ENCODE results near the gene AURKAIP1. TPM values are rescaled to one million over a fixed set of nuclear protein-coding genes. Genes with fewer than 3 reads are reported as not detected.
A peak's percentile ranks its signal among the peaks of the same experiment; 100 is the strongest.

AURKAIP1 gene
- total and polyA plus RNA-seq, 2 of the 13 experiments (the other 11 are each of a cell fraction or from before 2014, with no cell fraction given) = 69.5 to 175 TPM

GRCh38 chr1:1347663-1348419 is 27.2 kb downstream of the AURKAIP1 start (continued):
- TF ChIP-seq HBP1 (CRISPR knock-in tag; IDR thresholded peaks at IDR 0.05; ENCODE audit: low read depth) (no peak), ZBED4 (CRISPR knock-in tag; IDR thresholded peaks at IDR 0.05; ENCODE audit: borderline replicate concordance) (peak; percentile 63; the same call in 1 of the 2 replicates), EHMT2 (IDR thresholded peaks at IDR 0.05; ENCODE audit: borderline replicate concordance, low read depth, low read length) (no peak), REPIN1 (CRISPR knock-in tag; IDR thresholded peaks at IDR 0.05; ENCODE audit: borderline replicate concordance, low read depth) (no peak; the same call in 1 of the 2 replicates), SP140L (CRISPR knock-in tag; IDR thresholded peaks at IDR 0.05; ENCODE audit: borderline replicate concordance) (no peak), ZBTB42 (CRISPR knock-in tag; IDR thresholded peaks at IDR 0.05) (no peak), ZFAT (CRISPR knock-in tag; conservative IDR thresholded peaks at IDR 0.05) (no peak), ZNF776 (CRISPR knock-in tag; IDR thresholded peaks at IDR 0.05) (peak; percentile 60; the same call in 1 of the 2 replicates), DMAP1 (CRISPR knock-in tag; IDR thresholded peaks at IDR 0.05) (peak; percentile 83), LRRFIP1 (CRISPR knock-in tag; conservative IDR thresholded peaks at IDR 0.05) (0 out of 2 replicates have a peak, but pooled peaks have one; percentile 33), ADNP (CRISPR knock-in tag; IDR thresholded peaks at IDR 0.05) (no peak), HOMEZ (CRISPR knock-in tag; IDR thresholded peaks at IDR 0.05; ENCODE audit: low read depth) (peak; percentile 65; the same call in 1 of the 2 replicates), ZBTB8A (CRISPR knock-in tag; IDR thresholded peaks at IDR 0.05; ENCODE audit: borderline replicate concordance, low read depth) (no peak), YEATS4 (CRISPR knock-in tag; IDR thresholded peaks at IDR 0.05; ENCODE audit: borderline replicate concordance) (no peak; the same call in 1 of the 2 replicates), SUZ12 (IDR thresholded peaks at IDR 0.05; ENCODE audit: low read depth, low read length) (no peak)
